Ovary (tissue), 3 donors: ENCODE measurements around the gene RASAL2.

Experiments
- CTCF ChIP-seq, 3 donors: fragments of 450-650 bp in 2 of 3; fragments of 200-600 bp in 1 of 3; IDR thresholded peaks; one replicate each; pipeline versions ENCODE4 v1.5.1 to v1.8.0; 2016 to 2022; ENCODE audit warnings: antibody characterized with exemption in 3 of 3, mild to moderate bottlenecking in 1 of 3
- POLR2A ChIP-seq: fragments of 450-650 bp; IDR thresholded peaks from one replicate; pipeline ENCODE4 v1.6.1; 2017; ENCODE audit warnings: antibody characterized with exemption, mild to moderate bottlenecking, moderate library complexity
- donor health status: DM: no; HTN: no; CAD: no.

GRCh38 chr1:178397678-178398077, 303.8 kb downstream of the RASAL2 start:
- TF ChIP-seq CTCF (IDR thresholded peaks at IDR 0.05) (no peak), POLR2A (no peak)
